ENCODE measurements around the gene TSHZ2.

The TSHZ2 gene

DNA sequence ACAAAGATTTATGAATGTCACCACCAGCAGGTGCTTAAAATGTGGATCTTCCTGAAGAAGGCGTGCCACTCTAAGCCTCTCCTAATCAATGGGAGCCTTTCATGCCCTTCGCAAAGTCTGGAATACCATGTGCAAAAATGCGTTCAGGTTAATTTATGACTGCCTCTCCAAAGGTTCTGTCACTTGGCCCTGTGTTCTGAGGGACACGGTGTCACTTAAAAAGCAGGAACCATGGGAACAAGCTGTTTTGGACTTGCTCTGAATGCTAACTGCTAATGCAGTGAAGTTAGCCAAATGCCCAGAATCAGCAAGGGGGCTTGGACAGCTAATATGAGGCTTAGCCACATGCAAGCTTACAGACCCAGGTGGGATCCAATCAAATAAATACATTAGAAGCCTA is 250.3 kb downstream of the TSHZ2 start:
- Histone ChIP-seq H3K4me2 (ENCODE audit: low read length) (no peak overlapping the region), H3F3A (ENCODE audit: insufficient read depth, low read length) (no peaks in the 10 kb centered on the region), H3K79me2 (ENCODE audit: insufficient read depth, low read length) (no peaks in the 10 kb centered on the region), H3K9me2 (ENCODE audit: low read depth, low read length) (no peaks in the 10 kb centered on the region), H3K36me3 (ENCODE audit: insufficient read depth, low read length) (no peaks in the 10 kb centered on the region), H3K4me3 (ENCODE audit: low read depth, low read length, poor library complexity, severe bottlenecking) (no peak overlapping the region), H3K9me3 (ENCODE audit: low read length) (no peaks in the 10 kb centered on the region), H3K4me1 (ENCODE audit: insufficient read depth, low read length, severe bottlenecking) (peaks cover 7% of the 10 kb centered on the region), H3K9ac (ENCODE audit: low read length) (no peak overlapping the region), H2AFZ (ENCODE audit: low read length) (no peak overlapping the region), H3K27ac (ENCODE audit: low read depth, low read length, poor library complexity, severe bottlenecking) (no peak overlapping the region), H4K20me1 (ENCODE audit: insufficient read depth, low read length) (no peaks in the 10 kb centered on the region), H3K27me3 (ENCODE audit: insufficient read depth, low read length) (no peaks in the 10 kb centered on the region)
- TF ChIP-seq, protein P1, sequence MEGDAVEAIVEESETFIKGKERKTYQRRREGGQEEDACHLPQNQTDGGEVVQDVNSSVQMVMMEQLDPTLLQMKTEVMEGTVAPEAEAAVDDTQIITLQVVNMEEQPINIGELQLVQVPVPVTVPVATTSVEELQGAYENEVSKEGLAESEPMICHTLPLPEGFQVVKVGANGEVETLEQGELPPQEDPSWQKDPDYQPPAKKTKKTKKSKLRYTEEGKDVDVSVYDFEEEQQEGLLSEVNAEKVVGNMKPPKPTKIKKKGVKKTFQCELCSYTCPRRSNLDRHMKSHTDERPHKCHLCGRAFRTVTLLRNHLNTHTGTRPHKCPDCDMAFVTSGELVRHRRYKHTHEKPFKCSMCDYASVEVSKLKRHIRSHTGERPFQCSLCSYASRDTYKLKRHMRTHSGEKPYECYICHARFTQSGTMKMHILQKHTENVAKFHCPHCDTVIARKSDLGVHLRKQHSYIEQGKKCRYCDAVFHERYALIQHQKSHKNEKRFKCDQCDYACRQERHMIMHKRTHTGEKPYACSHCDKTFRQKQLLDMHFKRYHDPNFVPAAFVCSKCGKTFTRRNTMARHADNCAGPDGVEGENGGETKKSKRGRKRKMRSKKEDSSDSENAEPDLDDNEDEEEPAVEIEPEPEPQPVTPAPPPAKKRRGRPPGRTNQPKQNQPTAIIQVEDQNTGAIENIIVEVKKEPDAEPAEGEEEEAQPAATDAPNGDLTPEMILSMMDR (IDR thresholded peaks at IDR 0.05; ENCODE audit: low read length), result no peak
- no peak for TF ChIP-seq EZH2 (IDR thresholded peaks at IDR 0.05; ENCODE audit: borderline replicate concordance, low read length)

DNA sequence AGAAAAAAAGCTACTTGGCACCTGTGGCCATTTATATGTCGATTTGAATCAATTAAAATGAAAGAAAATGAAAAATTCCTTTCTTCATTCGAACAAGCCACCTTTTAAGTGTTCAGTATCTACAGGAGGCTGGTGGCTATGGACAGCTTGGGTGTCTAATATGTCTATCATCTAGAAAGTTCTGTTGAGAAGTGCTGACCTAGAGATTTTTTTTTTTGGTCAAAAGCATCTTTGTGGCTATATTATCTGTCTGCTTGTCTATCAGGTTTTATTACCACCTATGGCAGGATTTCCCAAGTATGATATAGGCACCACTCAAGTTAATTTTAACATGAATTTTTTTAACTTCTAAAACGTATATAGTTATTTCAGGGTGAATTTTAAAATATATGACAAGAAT is 250.8 kb downstream of the TSHZ2 start:
- H3K27ac ChIP-seq (ENCODE audit: low read depth, low read length, poor library complexity, severe bottlenecking), result no peak overlapping the region
- no peaks in the 10 kb centered on the region for H4K20me1 ChIP-seq (ENCODE audit: insufficient read depth, low read length)
- no peak overlapping the region for H3K9ac ChIP-seq (ENCODE audit: low read length)
- H3K9me3 ChIP-seq (ENCODE audit: low read length), result no peaks in the 10 kb centered on the region
- H3K9me2 ChIP-seq (ENCODE audit: low read depth, low read length), result no peaks in the 10 kb centered on the region
- no peaks in the 10 kb centered on the region for H3K27me3 ChIP-seq (ENCODE audit: insufficient read depth, low read length)
- H3K4me2 ChIP-seq (ENCODE audit: low read length), result no peak overlapping the region
- no peaks in the 10 kb centered on the region for H3K36me3 ChIP-seq (ENCODE audit: insufficient read depth, low read length)
- no peaks in the 10 kb centered on the region for H3K79me2 ChIP-seq (ENCODE audit: insufficient read depth, low read length)
- TF ChIP-seq EZH2 (IDR thresholded peaks at IDR 0.05; ENCODE audit: borderline replicate concordance, low read length), result no peak
- TF ChIP-seq, protein P1 (IDR thresholded peaks at IDR 0.05; ENCODE audit: low read length), result no peak
- no peak overlapping the region for H3K4me3 ChIP-seq (ENCODE audit: low read depth, low read length, poor library complexity, severe bottlenecking)
- no peak overlapping the region for H2AFZ ChIP-seq (ENCODE audit: low read length)
- H3F3A ChIP-seq (ENCODE audit: insufficient read depth, low read length), result no peaks in the 10 kb centered on the region
- H3K4me1 ChIP-seq (ENCODE audit: insufficient read depth, low read length, severe bottlenecking), result peaks cover 7% of the 10 kb centered on the region

- Histone ChIP-seq H3K79me2 (ENCODE audit: insufficient read depth, low read length) (no peaks in the 10 kb centered on the region), H3K4me2 (ENCODE audit: low read length) (no peak overlapping the region)
These were observed 251.5 kb downstream of the TSHZ2 start for GRCh38 chr20:53223626-53224172.

More at GRCh38 chr20:53223626-53224172, 251.5 kb downstream of the TSHZ2 start:
- Histone ChIP-seq H3K36me3 (ENCODE audit: insufficient read depth, low read length) (no peaks in the 10 kb centered on the region), H3K4me3 (ENCODE audit: low read depth, low read length, poor library complexity, severe bottlenecking) (no peak overlapping the region), H3K9ac (ENCODE audit: low read length) (no peak overlapping the region), H3K9me3 (ENCODE audit: low read length) (no peaks in the 10 kb centered on the region), H3K27ac (ENCODE audit: low read depth, low read length, poor library complexity, severe bottlenecking) (no peak overlapping the region), H2AFZ (ENCODE audit: low read length) (no peak overlapping the region), H3F3A (ENCODE audit: insufficient read depth, low read length) (no peaks in the 10 kb centered on the region), H3K4me1 (ENCODE audit: insufficient read depth, low read length, severe bottlenecking) (peaks cover 7% of the 10 kb centered on the region), H4K20me1 (ENCODE audit: insufficient read depth, low read length) (no peaks in the 10 kb centered on the region), H3K9me2 (ENCODE audit: low read depth, low read length) (no peaks in the 10 kb centered on the region), H3K27me3 (ENCODE audit: insufficient read depth, low read length) (0 out of 2 replicates have a peak, but pooled peaks cover 3% of the 10 kb centered on the region)
- TF ChIP-seq EZH2 (IDR thresholded peaks at IDR 0.05; ENCODE audit: borderline replicate concordance, low read length), result no peak
- TF ChIP-seq, protein P1 (IDR thresholded peaks at IDR 0.05; ENCODE audit: low read length), result no peak

All from OCI-LY1 (cell line).